HG02852 (cell line): ENCODE measurements around the gene LNX2.

Experiments used
- ATAC-seq: cut with Tn5 transposase; IDR thresholded peaks from one replicate; pipeline ENCODE4 v1.9.1; 2021; ENCODE audit warnings: mild to moderate bottlenecking, moderate library complexity; ENCODE audit not compliant: unreplicated experiment

LNX2 gene

GRCh38 chr13:27570906-27571305 lies 49.4 kb downstream of the LNX2 start:
- ATAC-seq: no peak

- no peak for ATAC-seq
Observed at GRCh38 chr13:27569405-27569804, 50.9 kb downstream of the LNX2 start.

- ATAC-seq: no peak
Observed at GRCh38 chr13:27565818-27566217, 54.5 kb downstream of the LNX2 start.

GRCh38 chr13:27562457-27562856 lies 57.9 kb downstream of the LNX2 start:
- no peak for ATAC-seq

DNA sequence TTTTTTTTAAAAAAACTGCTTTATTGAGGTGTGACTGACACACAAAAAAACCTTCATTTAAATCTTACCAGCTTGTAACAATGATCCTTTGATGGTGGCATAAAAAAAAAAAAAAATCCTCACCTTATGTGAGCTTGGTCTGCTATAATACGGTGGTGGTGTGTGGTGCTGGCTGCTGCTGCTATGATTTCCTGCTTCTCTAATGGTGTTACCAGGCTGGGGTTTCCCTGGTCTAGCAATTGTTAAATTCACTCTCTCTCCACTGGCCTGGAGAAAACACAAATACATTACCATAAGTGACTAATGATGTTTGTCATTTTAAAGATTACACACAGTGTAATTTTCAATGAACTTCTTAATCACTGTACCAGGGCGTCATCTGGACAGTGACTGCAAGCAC lies 60.6 kb downstream of the LNX2 start:
- no peak for ATAC-seq

GRCh38 chr13:27556109-27556508 lies 64.2 kb downstream of the LNX2 start:
- no peak for ATAC-seq

- no peak for ATAC-seq
Observed at GRCh38 chr13:27551562-27551961, 68.8 kb downstream of the LNX2 start.

DNA sequence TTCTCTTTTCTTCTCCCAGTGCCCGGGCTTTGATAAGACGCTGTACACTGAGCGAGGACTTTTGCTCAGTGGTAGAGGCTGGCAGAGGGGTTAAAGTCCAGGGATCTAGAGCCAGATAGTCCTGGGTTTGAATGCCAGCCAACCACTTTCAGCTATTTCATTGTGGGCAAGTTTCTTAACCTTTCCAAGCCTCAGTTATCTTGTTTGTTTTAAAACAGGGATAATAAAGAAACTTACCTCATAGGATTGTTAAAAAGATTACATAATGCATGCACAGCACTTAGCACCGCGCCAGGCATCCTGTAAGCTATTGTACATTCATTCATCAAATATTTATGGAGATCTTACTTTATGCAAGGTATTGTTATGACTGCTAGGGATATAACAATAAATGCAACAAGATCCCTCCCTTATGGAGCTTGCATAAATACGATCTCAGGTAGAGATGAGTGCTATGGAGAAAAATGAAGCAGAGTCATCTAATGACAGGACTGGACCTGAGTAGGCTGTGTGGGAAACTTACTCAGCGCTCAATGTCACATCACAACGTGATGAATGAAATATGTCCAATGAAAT lies 70.8 kb downstream of the LNX2 start:
- no peak for ATAC-seq

DNA sequence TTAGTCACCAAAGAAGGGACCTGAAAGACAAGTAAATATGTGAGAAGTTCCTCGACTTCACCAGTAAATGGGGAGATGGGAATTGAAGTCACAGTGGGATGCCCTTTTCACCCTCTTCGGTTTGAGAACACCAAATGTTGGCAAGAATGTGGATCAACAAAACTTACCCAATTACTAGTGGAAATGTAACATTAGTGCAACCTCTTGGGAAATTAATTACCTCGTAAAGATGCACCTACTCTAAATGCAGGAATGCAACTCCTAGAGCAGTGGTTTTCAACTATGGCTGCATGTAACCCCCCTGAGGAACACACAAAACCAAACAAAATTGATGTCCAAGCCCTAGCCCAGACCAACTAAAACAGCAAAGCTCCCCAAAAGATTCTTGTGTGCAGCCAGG lies 78.1 kb downstream of the LNX2 start:
- no peak for ATAC-seq

DNA sequence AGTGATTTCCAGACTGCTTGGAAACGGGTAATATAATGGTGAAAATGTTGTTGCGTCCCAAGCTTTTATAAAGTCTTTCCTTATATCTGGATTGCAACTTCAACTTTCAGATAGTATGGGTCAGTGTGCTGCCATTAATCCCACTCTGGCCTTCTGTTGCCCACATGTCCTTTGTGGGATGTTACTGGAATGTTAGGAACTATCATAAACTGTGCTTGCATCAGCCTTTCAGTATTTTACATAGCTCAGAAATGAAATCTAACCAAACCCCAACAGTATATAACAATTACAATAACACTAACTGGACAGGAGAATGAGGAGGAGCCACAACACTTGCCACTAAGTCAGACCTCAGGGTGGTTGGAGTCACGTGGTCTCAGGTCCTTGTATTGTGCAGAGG lies 78.9 kb downstream of the LNX2 start:
- no peak for ATAC-seq

DNA sequence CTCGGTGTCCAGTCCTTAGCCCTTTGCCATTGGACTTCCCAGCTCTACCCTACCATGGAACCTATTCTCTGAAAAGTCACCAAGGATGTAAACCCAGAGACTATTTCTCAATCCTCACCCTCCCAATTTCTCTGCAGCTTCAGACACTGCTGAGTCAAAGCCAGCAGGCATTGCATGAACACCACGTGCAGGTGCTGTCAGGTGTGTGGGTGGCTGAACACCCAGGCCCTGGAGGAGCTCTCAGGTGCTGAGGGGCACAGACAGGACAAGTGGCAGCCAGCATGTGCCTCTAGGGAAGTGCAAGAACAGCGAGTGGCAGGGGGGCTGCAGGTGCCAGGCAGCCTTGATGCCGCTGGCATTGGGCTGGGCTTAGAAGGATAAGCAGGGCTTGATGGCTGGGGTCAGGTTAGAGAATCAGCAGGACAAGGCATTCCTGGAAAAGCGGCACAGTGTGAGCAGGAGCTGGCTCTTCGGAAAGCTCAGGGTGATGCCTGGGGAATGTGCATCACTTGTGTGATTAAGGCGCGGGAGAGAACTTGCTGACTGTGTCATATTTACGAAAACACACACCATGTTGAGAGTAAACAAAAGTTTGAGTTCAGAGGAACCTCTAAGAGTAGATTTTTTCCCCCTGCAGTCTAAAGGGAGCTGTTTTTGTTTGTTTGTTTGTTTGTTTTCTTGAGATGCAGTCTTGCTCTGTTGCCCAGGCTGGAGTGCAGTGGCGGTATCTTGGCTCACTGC lies 83.8 kb downstream of the LNX2 start:
- ATAC-seq: no peak

- no peak for ATAC-seq
Observed at GRCh38 chr13:27535546-27535945, 84.8 kb downstream of the LNX2 start.

GRCh38 chr13:27534981-27535380 lies 85.3 kb downstream of the LNX2 start:
- no peak for ATAC-seq

DNA sequence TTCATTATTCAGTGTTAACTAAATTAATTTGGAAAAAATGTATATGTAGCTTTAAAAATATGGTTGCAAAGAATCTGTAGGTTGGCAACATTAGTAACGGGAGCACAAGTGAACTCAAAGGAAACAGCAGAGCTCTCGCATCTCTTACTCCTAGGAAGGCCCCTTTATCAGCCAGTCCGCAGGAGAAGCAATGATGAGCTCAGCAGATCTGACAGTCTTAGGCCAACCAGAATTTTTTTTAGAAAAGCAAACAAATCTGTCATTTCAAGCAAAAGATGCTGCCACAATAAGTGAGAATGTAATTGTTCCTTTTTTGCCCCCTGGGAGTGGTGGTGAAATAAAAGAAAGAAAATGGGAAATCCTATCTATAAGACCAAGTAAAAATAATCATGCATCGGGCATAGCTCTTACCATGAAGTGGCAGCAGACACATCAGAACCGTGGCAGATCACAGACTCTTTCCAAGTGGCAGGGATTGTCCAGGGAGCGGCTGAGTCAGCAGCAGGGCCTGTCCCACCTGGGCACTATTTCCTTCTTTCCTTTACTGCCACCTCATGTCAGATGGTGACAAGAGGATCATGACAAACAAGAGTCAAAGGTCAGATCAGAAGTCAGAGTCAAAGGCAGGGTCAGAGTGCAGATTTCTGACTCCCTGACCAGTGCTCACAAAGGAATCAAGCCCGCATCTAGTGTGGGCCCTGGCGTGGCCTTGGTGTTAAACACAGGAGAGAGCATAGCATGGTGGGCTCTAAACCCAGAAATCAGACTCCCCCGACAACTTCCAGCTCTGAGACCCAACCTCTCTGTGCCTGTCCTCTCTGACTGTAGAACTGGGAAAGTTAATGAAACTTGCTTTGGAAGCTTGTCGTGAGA lies 86.0 kb downstream of the LNX2 start:
- ATAC-seq: no peak

GRCh38 chr13:27533155-27533643 lies 87.1 kb downstream of the LNX2 start:
- ATAC-seq: no peak

DNA sequence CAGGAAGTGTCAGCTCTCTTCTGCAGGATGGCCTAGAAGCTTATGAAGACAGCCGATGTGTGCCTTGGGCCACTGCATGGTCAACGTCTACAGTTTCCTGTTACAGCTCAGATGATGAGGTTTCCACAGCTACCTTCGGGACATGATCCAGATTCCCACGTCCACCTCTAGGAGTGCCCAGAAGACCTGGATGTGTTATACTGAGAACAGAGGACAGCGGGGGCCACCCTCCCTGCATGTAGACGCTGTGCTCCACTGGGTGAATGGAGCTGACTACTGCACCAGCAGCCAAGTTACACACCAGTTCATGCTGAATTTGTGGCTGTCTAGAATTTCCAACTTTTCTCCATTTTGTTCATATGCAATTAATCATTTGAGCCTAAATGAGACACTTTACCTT lies 91.4 kb downstream of the LNX2 start:
- no peak for ATAC-seq

DNA sequence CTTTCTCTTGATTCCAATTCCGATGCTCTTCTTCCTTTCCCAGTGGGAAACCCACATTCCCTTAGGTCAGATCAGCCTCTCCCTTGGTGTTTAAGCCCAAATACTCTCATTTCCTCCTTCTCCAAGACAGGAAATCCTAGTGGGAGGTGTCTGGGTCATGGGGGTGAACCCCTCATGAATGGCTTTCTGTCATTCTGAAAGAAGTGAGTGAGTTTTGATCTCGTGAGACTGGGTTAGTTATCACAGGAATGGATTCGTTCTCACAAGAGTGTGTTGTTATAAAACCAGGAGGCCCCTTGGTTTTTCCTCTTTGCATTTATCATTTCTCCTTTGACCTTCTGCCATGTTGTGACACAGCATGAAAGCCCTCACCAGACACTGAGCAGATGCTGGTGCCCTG lies 93.8 kb downstream of the LNX2 start:
- ATAC-seq: no peak

- no peak for ATAC-seq
Observed at GRCh38 chr13:27524981-27525975, 95.1 kb downstream of the LNX2 start.

GRCh38 chr13:27523346-27524073 lies 96.8 kb downstream of the LNX2 start:
- no peak for ATAC-seq

DNA sequence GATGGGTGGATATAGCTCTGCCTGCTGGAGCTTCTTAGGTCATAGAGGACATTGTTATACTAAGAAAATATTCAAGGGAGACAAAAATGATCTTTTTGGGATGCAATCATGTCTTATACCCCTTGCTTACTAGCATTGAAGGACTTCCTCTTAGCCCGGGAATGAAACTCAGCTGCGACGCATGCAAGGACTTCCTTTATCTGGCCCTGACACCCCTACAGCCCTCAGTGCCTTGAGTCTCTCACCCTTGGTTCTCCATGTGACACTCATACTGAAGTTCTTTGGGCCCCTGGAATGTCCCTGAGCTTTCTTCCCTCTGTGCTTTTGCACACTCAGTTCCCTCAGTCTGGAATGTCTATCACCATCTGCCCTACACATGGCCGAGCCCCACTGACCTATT lies 97.5 kb downstream of the LNX2 start:
- ATAC-seq: no peak
